Measurements from ENCODE around the gene TBC1D21.
A peak's percentile ranks its signal among the peaks of the same experiment; 100 is the strongest.
"Not testable (repeated sequence)": the region's sequence is repeated elsewhere in the genome, so short reads cannot be mapped to it uniquely, and the experiment has no call there.

The TBC1D21 gene

GRCh38 chr15:73937726-73938125 is 64.4 kb downstream of the TBC1D21 start (continued):
- TF ChIP-seq ZNF560 (tag by site-specific recombination; IDR thresholded peaks at IDR 0.05; ENCODE audit: borderline replicate concordance), result no peak
- TF ChIP-seq ZNF645 (tag by site-specific recombination; IDR thresholded peaks at IDR 0.05), result no peak
- no peak for TF ChIP-seq ZNF530 (tag by site-specific recombination; IDR thresholded peaks at IDR 0.05; ENCODE audit: low read depth)
- TF ChIP-seq ZNF175 (tag by site-specific recombination; IDR thresholded peaks at IDR 0.05), result no peak
- no peak for TF ChIP-seq ZNF843 (tag by site-specific recombination; IDR thresholded peaks at IDR 0.05)
- TF ChIP-seq ELK4 (IDR thresholded peaks at IDR 0.05; ENCODE audit: borderline replicate concordance, low read depth, low read length), result no peak
- no peak for TF ChIP-seq ZNF654 (tag by site-specific recombination; IDR thresholded peaks at IDR 0.05; ENCODE audit: low read depth)

- ChIA-PET POLR2A (interaction anchor here (1.2 kb wide), 1 partner anchor 11 kb away, joined by 4 read pairs; no protein-coding TSS in a partner anchor), CTCF (interaction anchor here (0.9 to 6.1 kb wide), 3 partner anchors 10 to 31 kb away, joined by 3 to 39 read pairs (median 4); no protein-coding TSS in a partner anchor)
- not testable (repeated sequence) for H3K27ac ChIP-seq (ENCODE audit: extremely low read depth, low read depth, low read length); H3K4me3 ChIP-seq (ENCODE audit: low read depth, low read length); H3K9me3 ChIP-seq (ENCODE audit: control insufficient read depth, insufficient read depth, low read depth, low read length); H3K4me1 ChIP-seq (ENCODE audit: control insufficient read depth, insufficient read depth, low read length); H3K36me3 ChIP-seq (ENCODE audit: control insufficient read depth in 2 of 2, insufficient read depth in 1 of 2, low read length in 2 of 2)
- peak; percentile 59; the same call in 1 of the 2 replicates for TF ChIP-seq ZNF121 (tag by site-specific recombination; IDR thresholded peaks at IDR 0.05)
These were observed 65.2 kb downstream of the TBC1D21 start for GRCh38 chr15:73938516-73938915.

All from HEK293 (cell line).